Fibroblast of the aortic adventitia (primary cell): ENCODE results near the gene ZNF69. TPM values are rescaled to one million over a fixed set of nuclear protein-coding genes. Genes with fewer than 3 reads are reported as not detected.
A peak's percentile ranks its signal among the peaks of the same experiment; 100 is the strongest.
"Not testable (repeated sequence)": the region's sequence is repeated elsewhere in the genome, so short reads cannot be mapped to it uniquely, and the experiment has no call there.

Source experiments
- DNase-seq: peaks from one replicate; pipeline ENCODE4 v3.0.0-alpha.2; 2010; ENCODE audit warnings: low read depth
- H3K4me3 ChIP-seq: 2 replicates; pipeline ENCODE4 v1.5.1; 2011; ENCODE audit warnings: low read depth, mild to moderate bottlenecking, control low read depth, low read length, moderate library complexity
- total RNA-seq: library from RNA; depleted of rRNA; stranded (reverse); fragments of >200 nt; gene quantifications from 2 replicates; pipeline ENCODE4 v1.2.3, GENCODE V29; 2012; ENCODE audit warnings: low replicate concordance
- TF ChIP-seq, protein P1 (sequence below): IDR thresholded peaks from 2 replicates; pipeline ENCODE4 v1.5.1; 2011; ENCODE audit warnings: mild to moderate bottlenecking, low read length, control low read depth, inconsistent platforms; ENCODE audit not compliant: insufficient read depth

ZNF69 gene
- total RNA-seq, 1 donor = 1.6 TPM

DNA sequence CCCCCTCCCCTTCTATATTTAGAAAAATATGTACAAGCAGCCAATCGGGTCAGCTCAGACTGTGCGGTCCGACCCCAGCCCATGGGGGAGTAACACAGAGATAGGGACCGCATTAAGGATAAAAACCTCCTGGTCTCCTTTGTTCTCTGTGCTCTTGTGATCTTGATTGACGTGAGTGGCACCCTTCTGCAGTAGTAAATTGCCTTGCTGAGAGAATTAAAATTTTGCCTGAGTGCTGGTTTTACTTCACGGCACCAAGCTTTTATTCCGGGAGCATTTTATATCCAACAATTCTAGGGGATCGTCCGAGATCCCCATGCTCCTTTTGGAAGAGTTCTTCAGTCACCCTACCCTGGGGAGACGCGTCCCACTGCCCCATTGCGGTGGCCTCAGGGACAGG, 7.0 kb upstream of the ZNF69 start:
- TF ChIP-seq, protein P1, sequence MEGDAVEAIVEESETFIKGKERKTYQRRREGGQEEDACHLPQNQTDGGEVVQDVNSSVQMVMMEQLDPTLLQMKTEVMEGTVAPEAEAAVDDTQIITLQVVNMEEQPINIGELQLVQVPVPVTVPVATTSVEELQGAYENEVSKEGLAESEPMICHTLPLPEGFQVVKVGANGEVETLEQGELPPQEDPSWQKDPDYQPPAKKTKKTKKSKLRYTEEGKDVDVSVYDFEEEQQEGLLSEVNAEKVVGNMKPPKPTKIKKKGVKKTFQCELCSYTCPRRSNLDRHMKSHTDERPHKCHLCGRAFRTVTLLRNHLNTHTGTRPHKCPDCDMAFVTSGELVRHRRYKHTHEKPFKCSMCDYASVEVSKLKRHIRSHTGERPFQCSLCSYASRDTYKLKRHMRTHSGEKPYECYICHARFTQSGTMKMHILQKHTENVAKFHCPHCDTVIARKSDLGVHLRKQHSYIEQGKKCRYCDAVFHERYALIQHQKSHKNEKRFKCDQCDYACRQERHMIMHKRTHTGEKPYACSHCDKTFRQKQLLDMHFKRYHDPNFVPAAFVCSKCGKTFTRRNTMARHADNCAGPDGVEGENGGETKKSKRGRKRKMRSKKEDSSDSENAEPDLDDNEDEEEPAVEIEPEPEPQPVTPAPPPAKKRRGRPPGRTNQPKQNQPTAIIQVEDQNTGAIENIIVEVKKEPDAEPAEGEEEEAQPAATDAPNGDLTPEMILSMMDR = no peak
- DNase-seq = no peak
- no peak overlapping the region for H3K4me3 ChIP-seq

DNA sequence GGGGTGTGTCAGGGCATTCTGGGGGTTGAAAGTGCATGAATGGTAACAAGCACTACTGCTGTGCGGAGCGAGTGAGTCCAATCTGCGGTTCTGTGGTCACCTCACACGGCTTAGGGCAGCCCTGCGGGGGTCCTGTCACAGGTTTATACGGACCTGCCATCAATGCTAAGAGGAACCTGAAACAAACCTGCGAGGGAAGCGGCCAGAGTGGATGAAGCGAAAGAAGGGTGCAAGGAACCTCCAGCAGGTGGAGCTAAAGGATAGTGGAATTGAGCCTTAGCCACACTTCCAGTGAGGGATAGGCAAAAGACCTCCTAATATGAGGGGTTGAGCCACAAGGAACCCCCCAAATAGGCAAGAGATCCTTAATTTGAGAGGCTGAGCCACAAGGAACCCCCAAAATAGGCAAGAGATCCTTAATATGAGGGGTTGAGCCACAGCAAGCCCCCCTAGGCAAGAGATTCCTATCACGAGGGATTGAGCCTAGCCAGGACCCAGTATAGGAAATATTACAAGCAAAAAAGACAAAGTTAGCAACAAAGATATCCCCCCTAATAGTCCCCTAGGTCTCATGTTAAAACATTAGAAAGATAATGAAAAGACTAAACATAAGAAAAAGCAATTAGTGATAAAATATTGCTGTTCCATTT, 6.3 kb upstream of the ZNF69 start:
- TF ChIP-seq, protein P1 = peak; percentile 83
- peak; percentile 65 for DNase-seq
- peak overlapping the region; percentile 28 for H3K4me3 ChIP-seq

DNA sequence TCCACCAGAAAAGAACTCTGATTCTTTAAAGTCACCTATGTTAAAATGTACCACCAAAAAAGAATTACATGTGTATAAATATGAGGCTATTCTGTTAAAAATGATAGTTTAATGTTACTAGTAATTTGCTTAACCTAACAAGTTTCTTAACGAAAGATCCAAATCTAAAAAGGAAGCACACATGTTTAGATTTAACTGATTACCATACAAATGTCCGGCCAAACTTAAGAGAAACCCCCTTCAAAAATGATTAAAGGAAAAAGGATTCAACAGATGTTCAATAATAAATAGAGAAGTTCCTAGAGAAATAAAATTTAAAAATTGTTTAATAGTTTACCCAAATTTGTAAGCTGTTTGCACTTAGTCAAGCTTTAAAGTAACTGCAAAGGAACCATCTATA, 5.0 kb upstream of the ZNF69 start:
- DNase-seq = no peak
- H3K4me3 ChIP-seq = no peak overlapping the region
- TF ChIP-seq, protein P1 = no peak

DNA sequence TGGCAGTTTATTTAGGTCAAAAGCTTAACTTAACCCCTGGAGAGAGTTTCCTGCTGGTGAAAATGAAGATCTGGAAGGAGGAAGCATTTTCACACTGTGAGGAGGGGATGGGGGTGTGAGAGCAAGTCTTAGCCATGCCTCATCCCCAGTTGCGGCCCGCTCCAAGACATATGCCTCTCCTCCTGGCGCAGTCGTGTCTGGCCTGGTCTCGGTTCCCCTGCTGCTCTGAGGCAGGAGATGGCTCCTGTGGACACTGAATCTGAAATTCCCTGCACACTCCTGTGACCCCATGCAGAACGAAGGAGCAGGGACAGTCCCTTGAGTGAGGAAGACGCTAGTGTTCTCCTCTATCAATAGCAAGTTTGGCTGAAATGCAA, 360 bp upstream of the ZNF69 start:
- no peak for DNase-seq
- H3K4me3 ChIP-seq = peak overlapping the region; percentile 75
- TF ChIP-seq, protein P1 = no peak

DNA sequence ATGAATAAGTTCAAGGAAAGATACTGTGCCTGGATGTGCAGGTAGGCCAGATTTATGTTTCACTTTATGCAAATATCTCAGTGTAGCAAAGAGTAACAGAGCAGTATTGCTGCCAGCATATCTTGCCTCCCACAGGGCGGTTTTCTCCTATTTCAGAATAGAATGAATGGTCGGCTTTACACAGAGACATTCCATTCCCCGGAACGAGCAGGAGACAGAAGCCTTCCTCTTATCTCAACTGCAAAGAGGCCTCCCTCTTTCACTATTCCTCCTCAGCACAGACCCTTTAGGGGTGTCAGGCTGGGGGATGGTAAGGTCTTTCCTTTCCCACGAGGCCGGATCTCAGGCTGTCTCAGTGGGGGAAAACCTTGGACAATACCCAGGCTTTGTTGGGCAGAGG, 2.3 kb downstream of the ZNF69 start:
- H3K4me3 ChIP-seq, DNase-seq: not testable (repeated sequence)

DNA sequence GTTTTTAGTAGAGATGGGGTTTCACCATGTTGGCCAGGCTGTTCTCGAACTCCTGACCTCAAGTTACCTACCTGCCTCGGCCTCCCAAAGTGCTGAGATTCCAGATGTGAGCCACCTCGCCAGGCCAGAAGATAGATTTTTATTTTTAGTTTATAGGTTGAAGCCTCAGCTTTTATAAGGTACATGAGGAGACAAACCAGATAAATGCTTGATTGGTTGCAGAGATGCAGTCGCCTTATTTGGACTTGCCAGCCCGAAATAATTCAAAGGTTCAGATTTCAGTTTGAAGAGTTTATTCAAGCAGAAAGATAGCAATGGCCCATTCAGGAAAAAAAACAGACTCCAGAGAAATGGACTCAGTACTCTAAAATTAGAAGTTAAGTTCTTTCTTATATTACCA, 3.1 kb downstream of the ZNF69 start:
- no peak overlapping the region for H3K4me3 ChIP-seq
- TF ChIP-seq, protein P1 = no peak
- no peak for DNase-seq

DNA sequence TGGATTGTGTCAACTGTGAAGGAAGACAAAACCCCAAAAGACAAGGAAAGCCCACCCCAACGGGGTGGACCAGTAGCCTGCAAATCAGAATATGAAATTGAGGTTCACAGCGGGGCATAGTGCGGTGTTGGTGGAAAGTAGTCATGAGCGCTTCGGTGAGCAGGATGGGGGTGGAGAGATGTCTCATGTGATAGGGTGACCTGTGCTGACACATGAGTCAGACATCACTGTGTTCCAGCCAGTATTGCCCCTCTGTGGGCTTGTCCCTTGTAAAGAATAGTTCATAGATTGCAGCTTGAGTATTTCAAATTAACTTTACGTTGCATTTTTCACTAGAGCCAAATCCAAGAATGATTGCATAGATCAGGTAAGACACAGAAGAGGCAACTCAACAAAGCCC, 7.3 kb downstream of the ZNF69 start:
- TF ChIP-seq, protein P1 = no peak
- no peak overlapping the region for H3K4me3 ChIP-seq
- DNase-seq = no peak
